ENCODE measurements around the gene RHNO1.

DNA sequence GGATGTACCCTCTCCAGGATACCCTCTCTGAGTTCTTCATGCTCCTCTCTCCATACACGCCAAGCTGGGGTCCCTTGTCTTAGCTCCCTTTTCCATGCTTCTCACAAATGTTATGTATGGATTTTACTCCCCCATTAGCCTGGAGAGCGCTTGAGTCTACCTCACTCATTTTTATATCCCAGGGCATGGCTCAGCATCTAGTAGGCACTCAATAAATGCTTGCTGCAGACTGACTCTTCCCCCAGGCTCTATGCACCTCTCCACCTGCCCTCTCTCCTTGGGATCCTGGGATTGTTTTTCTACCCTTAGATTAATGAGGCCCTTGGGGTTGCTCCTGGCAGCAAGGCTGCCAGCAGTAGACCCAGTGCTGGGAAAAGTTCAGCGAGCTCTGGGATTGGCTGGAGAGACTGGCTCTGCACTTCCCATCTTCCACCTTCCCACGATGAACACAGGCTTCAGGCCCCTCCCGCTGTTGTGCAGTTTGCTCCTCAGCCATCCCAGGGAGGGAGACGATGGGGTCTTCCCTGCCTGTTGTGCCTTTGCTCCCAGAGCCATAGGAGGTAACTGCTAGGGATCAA is 44.4 kb upstream of the RHNO1 start:
- TF ChIP-seq, protein P1, sequence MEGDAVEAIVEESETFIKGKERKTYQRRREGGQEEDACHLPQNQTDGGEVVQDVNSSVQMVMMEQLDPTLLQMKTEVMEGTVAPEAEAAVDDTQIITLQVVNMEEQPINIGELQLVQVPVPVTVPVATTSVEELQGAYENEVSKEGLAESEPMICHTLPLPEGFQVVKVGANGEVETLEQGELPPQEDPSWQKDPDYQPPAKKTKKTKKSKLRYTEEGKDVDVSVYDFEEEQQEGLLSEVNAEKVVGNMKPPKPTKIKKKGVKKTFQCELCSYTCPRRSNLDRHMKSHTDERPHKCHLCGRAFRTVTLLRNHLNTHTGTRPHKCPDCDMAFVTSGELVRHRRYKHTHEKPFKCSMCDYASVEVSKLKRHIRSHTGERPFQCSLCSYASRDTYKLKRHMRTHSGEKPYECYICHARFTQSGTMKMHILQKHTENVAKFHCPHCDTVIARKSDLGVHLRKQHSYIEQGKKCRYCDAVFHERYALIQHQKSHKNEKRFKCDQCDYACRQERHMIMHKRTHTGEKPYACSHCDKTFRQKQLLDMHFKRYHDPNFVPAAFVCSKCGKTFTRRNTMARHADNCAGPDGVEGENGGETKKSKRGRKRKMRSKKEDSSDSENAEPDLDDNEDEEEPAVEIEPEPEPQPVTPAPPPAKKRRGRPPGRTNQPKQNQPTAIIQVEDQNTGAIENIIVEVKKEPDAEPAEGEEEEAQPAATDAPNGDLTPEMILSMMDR (IDR thresholded peaks at IDR 0.05; ENCODE audit: extremely low read depth in 1 of 2, insufficient read depth in 1 of 2, low read depth in 1 of 2, low read length in 2 of 2): no peak
- TF ChIP-seq POLR2A (IDR thresholded peaks at IDR 0.05; ENCODE audit: low read depth, low read length) (no peak), JUN (IDR thresholded peaks at IDR 0.05; ENCODE audit: borderline replicate concordance, insufficient read depth, insufficient read length, low read depth) (no peak), EZH2 (IDR thresholded peaks at IDR 0.05; ENCODE audit: borderline replicate concordance, low read depth, low read length, severe bottlenecking) (no peak), POLR2AphosphoS5 (IDR thresholded peaks at IDR 0.05; ENCODE audit: insufficient read depth, low read depth, low read length) (no peak), FOS (IDR thresholded peaks at IDR 0.05; ENCODE audit: borderline replicate concordance, insufficient read depth, low read length) (no peak)
- TF ChIP-seq, protein P2, sequence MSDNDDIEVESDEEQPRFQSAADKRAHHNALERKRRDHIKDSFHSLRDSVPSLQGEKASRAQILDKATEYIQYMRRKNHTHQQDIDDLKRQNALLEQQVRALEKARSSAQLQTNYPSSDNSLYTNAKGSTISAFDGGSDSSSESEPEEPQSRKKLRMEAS (IDR thresholded peaks at IDR 0.05; ENCODE audit: insufficient read depth, insufficient read length): no peak

All from endothelial cell of umbilical vein (primary cell).